ENCODE measurements around the gene TGIF2. TPM values are rescaled to one million over a fixed set of nuclear protein-coding genes. Genes with fewer than 3 reads are reported as not detected.
A peak's percentile ranks its signal among the peaks of the same experiment; 100 is the strongest.

Gene TGIF2
- total and polyA plus RNA-seq, 2 of the 13 experiments (the other 11 are each of a cell fraction or from before 2014, with no cell fraction given), result 41.3 to 53.9 TPM

DNA sequence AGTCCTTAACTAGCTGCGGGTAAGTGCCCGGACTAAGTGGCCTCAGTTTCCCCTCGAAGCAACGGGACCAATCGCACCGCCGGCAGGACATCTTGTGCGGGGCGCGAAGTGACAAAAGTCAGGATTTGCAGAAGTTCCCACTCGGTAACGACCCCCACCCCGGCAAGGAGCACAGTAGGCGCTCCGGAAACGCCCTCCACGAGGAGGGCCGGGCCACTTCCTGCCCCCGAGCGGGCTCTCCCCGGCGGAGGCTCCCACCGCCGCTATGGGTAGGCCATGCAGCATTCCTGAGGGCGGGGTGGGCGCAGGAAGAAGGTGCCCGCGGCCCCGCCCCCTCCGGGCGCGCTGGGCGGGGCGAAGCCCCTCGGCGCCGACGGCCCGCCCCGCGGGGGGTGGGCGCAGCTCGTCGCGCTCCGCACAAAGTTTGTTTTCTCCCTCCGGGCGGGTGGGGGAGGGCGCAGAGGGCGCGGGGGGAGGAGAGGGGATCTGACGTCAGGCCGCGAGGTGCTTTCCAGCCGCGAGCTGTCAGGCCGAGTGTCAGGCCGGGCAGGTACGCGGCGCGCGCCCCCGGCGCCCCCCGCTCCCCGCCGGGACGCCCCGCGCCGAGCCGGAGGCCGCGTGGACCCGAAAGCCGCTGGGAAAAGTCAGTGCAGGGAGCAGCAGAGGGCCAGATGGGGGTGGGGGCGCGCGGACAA, at the start of gene TGIF2 (continued):
- no peak; the same call in none of the 2 replicates for TF ChIP-seq ZFP90 (CRISPR knock-in tag; IDR thresholded peaks at IDR 0.05; ENCODE audit: borderline replicate concordance)
- TF ChIP-seq NFYB (CRISPR knock-in tag; IDR thresholded peaks at IDR 0.05), result peak; percentile 25; the same call in 1 of the 2 replicates
- no peak for TF ChIP-seq SATB2 (CRISPR knock-in tag; IDR thresholded peaks at IDR 0.05)
- peak; percentile 79; the same call in 1 of the 2 replicates for TF ChIP-seq MEF2D (CRISPR knock-in tag; IDR thresholded peaks at IDR 0.05)
- TF ChIP-seq, protein P1, sequence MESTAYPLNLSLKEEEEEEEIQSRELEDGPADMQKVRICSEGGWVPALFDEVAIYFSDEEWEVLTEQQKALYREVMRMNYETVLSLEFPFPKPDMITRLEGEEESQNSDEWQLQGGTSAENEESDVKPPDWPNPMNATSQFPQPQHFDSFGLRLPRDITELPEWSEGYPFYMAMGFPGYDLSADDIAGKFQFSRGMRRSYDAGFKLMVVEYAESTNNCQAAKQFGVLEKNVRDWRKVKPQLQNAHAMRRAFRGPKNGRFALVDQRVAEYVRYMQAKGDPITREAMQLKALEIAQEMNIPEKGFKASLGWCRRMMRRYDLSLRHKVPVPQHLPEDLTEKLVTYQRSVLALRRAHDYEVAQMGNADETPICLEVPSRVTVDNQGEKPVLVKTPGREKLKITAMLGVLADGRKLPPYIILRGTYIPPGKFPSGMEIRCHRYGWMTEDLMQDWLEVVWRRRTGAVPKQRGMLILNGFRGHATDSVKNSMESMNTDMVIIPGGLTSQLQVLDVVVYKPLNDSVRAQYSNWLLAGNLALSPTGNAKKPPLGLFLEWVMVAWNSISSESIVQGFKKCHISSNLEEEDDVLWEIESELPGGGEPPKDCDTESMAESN (CRISPR knock-in tag; conservative IDR thresholded peaks at IDR 0.05), result peak; percentile 88; the same call in 1 of the 2 replicates
- peak; percentile 85 for TF ChIP-seq POLR2AphosphoS5 (IDR thresholded peaks at IDR 0.05; ENCODE audit: low read depth, low read length)
- no peak; the same call in none of the 2 replicates for TF ChIP-seq BORCS8-MEF2B (CRISPR knock-in tag; IDR thresholded peaks at IDR 0.05)
- peak; percentile 82 for TF ChIP-seq TARDBP (CRISPR knock-in tag; IDR thresholded peaks at IDR 0.05)
- TF ChIP-seq NR1H2 (CRISPR knock-in tag; IDR thresholded peaks at IDR 0.05; ENCODE audit: borderline replicate concordance, low read depth), result 0 out of 2 replicates have a peak, but pooled peaks have one; percentile 82
- peak; percentile 77; the same call in 1 of the 2 replicates for TF ChIP-seq ZFP41 (CRISPR knock-in tag; IDR thresholded peaks at IDR 0.05; ENCODE audit: borderline replicate concordance)
- 0 out of 2 replicates have a peak, but pooled peaks have one; percentile 29 for TF ChIP-seq TSC22D2 (CRISPR knock-in tag; IDR thresholded peaks at IDR 0.05; ENCODE audit: borderline replicate concordance)
- peak; percentile 12; the same call in 1 of the 2 replicates for TF ChIP-seq ZNF34 (CRISPR knock-in tag; IDR thresholded peaks at IDR 0.05; ENCODE audit: borderline replicate concordance)
- TF ChIP-seq TEAD2 (CRISPR knock-in tag; IDR thresholded peaks at IDR 0.05), result peak; percentile 63; the same call in 1 of the 2 replicates
- no peak for TF ChIP-seq JUN (CRISPR knock-in tag; IDR thresholded peaks at IDR 0.05)
- TF ChIP-seq SALL1 (CRISPR knock-in tag; IDR thresholded peaks at IDR 0.05), result peak; percentile 89; the same call in 1 of the 2 replicates
- TF ChIP-seq GPN1 (CRISPR knock-in tag; IDR thresholded peaks at IDR 0.05; ENCODE audit: borderline replicate concordance), result peak; percentile 53; the same call in 1 of the 2 replicates
- TF ChIP-seq ZNF543 (CRISPR knock-in tag; IDR thresholded peaks at IDR 0.05), result peak; percentile 82; the same call in 1 of the 2 replicates
- TF ChIP-seq DNMT3B (CRISPR knock-in tag; conservative IDR thresholded peaks at IDR 0.05), result no peak
- TF ChIP-seq ZNF292 (CRISPR knock-in tag; IDR thresholded peaks at IDR 0.05; ENCODE audit: borderline replicate concordance, low read depth), result 0 out of 2 replicates have a peak, but pooled peaks have one; percentile 28
- 0 out of 2 replicates have a peak, but pooled peaks have one; percentile 12 for TF ChIP-seq FOXK1 (CRISPR knock-in tag; IDR thresholded peaks at IDR 0.05; ENCODE audit: borderline replicate concordance, low read depth)
- TF ChIP-seq, protein P2, sequence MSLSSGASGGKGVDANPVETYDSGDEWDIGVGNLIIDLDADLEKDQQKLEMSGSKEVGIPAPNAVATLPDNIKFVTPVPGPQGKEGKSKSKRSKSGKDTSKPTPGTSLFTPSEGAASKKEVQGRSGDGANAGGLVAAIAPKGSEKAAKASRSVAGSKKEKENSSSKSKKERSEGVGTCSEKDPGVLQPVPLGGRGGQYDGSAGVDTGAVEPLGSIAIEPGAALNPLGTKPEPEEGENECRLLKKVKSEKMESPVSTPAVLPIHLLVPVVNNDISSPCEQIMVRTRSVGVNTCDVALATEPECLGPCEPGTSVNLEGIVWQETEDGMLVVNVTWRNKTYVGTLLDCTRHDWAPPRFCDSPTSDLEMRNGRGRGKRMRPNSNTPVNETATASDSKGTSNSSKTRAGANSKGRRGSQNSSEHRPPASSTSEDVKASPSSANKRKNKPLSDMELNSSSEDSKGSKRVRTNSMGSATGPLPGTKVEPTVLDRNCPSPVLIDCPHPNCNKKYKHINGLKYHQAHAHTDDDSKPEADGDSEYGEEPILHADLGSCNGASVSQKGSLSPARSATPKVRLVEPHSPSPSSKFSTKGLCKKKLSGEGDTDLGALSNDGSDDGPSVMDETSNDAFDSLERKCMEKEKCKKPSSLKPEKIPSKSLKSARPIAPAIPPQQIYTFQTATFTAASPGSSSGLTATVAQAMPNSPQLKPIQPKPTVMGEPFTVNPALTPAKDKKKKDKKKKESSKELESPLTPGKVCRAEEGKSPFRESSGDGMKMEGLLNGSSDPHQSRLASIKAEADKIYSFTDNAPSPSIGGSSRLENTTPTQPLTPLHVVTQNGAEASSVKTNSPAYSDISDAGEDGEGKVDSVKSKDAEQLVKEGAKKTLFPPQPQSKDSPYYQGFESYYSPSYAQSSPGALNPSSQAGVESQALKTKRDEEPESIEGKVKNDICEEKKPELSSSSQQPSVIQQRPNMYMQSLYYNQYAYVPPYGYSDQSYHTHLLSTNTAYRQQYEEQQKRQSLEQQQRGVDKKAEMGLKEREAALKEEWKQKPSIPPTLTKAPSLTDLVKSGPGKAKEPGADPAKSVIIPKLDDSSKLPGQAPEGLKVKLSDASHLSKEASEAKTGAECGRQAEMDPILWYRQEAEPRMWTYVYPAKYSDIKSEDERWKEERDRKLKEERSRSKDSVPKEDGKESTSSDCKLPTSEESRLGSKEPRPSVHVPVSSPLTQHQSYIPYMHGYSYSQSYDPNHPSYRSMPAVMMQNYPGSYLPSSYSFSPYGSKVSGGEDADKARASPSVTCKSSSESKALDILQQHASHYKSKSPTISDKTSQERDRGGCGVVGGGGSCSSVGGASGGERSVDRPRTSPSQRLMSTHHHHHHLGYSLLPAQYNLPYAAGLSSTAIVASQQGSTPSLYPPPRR (CRISPR knock-in tag; IDR thresholded peaks at IDR 0.05; ENCODE audit: borderline replicate concordance), result peak; percentile 59; the same call in 1 of the 2 replicates
